RWPE1 (cell line): ENCODE results near the gene ZNF148.

Experiments used
- CTCF ChIA-PET: fragments of 350-600 bp; sonication (Branson Sonifier 250); formaldehyde crosslinking; extraction: SDS; loops from one replicate; lab custom pipeline; 2021; lab: Yijun Ruan, JAX
- POLR2A ChIA-PET: fragments of 400-600 bp; formaldehyde crosslinking; extraction: SDS; loops from one replicate; lab custom pipeline; 2020; ENCODE audit warnings: antibody characterized with exemption; ENCODE audit not compliant: low non-redundant PET; lab: Yijun Ruan, JAX
- DNase-seq: peaks from one replicate; pipeline ENCODE4 v3.0.0; 2012; ENCODE audit warnings: low spot score
- H3K27ac ChIP-seq: fragments of 450-650 bp; 2 replicates; pipeline ENCODE4 v1.5.1; 2017
- CTCF ChIP-seq: fragments of 450-650 bp; conservative IDR thresholded peaks from 2 replicates; pipeline ENCODE4 v1.5.1; 2017; ENCODE audit warnings: low read depth, mild to moderate bottlenecking

ZNF148 gene

GRCh38 chr3:125177746-125178145 is 197.4 kb downstream of the ZNF148 start:
- ChIA-PET POLR2A (no interaction called here), CTCF (interaction anchor here (0.6 kb wide), 1 partner anchor 19 kb away, joined by 4 read pairs; no protein-coding TSS in a partner anchor)
- DNase-seq = no peak
- no peak overlapping the region for H3K27ac ChIP-seq
- TF ChIP-seq CTCF = no peak
